ENCODE measurements around the gene HOXA6. TPM values are rescaled to one million over a fixed set of nuclear protein-coding genes. Genes with fewer than 3 reads are reported as not detected.

The HOXA6 gene
- total and polyA plus RNA-seq, 2 of the 4 experiments (the other 2 are of a cell fraction): 1.4 to 1.8 TPM

DNA sequence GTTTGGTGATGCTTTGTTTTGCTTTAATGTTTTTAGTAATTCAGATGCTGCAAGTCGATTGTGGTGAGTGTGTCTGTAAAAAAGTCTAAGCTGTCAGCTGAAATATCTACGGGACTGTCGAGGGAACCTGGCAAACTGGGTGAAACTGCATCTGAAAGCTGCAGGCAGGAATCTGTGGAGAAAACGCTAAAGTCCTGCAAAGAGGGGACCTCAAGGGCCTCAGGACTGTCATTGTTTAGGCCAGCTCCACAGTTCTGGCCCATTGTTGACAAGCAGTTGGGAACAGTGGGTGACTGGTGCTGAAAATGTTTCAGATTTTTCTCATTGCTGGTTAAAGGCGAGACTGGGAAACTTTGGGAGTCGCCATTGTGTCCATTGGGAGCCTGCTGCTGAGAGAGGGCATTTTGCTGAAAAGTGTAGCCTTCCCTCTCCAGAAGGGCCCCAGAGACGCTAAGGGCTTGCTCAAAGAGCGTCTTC lies 46.8 kb downstream of the HOXA6 start:
- H4K5ac ChIP-seq (ENCODE audit: low read depth, low read length): peak overlapping the region; percentile 75
- DNase-seq: peak; percentile 54
- 0% methylated on average over 5 of the region's 8 CpGs; no CpG with 5 or more reads in 1 of the 2 experiments for WGBS, 2 experiments (ENCODE audit: extremely low coverage in 2 of 2, insufficient read length in 1 of 2)
- no peak for TF ChIP-seq MAZ (IDR thresholded peaks at IDR 0.05; ENCODE audit: borderline replicate concordance, low read depth, low read length)
- TF ChIP-seq RCOR1 (IDR thresholded peaks at IDR 0.05; ENCODE audit: insufficient replicate concordance, low read length): no peak
- TF ChIP-seq MAFK (IDR thresholded peaks at IDR 0.05; ENCODE audit: low read depth, low read length): no peak
- TF ChIP-seq CHD1 (IDR thresholded peaks at IDR 0.05; ENCODE audit: low read depth, low read length): no peak
- no peak for TF ChIP-seq SMC3 (IDR thresholded peaks at IDR 0.05; ENCODE audit: low read depth, low read length)
- TF ChIP-seq NFE2L2 (IDR thresholded peaks at IDR 0.05; ENCODE audit: low read depth, low read length): no peak
- no peak for TF ChIP-seq FOS (IDR thresholded peaks at IDR 0.05; ENCODE audit: low read depth, low read length)
- TF ChIP-seq, protein P1, sequence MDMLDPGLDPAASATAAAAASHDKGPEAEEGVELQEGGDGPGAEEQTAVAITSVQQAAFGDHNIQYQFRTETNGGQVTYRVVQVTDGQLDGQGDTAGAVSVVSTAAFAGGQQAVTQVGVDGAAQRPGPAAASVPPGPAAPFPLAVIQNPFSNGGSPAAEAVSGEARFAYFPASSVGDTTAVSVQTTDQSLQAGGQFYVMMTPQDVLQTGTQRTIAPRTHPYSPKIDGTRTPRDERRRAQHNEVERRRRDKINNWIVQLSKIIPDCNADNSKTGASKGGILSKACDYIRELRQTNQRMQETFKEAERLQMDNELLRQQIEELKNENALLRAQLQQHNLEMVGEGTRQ (IDR thresholded peaks at IDR 0.05; ENCODE audit: low read depth, low read length): no peak
- TF ChIP-seq CEBPB (IDR thresholded peaks at IDR 0.05; ENCODE audit: low read depth, low read length): no peak
- TF ChIP-seq, protein P2, sequence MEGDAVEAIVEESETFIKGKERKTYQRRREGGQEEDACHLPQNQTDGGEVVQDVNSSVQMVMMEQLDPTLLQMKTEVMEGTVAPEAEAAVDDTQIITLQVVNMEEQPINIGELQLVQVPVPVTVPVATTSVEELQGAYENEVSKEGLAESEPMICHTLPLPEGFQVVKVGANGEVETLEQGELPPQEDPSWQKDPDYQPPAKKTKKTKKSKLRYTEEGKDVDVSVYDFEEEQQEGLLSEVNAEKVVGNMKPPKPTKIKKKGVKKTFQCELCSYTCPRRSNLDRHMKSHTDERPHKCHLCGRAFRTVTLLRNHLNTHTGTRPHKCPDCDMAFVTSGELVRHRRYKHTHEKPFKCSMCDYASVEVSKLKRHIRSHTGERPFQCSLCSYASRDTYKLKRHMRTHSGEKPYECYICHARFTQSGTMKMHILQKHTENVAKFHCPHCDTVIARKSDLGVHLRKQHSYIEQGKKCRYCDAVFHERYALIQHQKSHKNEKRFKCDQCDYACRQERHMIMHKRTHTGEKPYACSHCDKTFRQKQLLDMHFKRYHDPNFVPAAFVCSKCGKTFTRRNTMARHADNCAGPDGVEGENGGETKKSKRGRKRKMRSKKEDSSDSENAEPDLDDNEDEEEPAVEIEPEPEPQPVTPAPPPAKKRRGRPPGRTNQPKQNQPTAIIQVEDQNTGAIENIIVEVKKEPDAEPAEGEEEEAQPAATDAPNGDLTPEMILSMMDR (conservative IDR thresholded peaks at IDR 0.05; ENCODE audit: low read depth, low read length): no peak
- TF ChIP-seq RAD21 (IDR thresholded peaks at IDR 0.05; ENCODE audit: low read length): no peak
- TF ChIP-seq BHLHE40 (IDR thresholded peaks at IDR 0.05; ENCODE audit: low read depth, low read length): no peak
- TF ChIP-seq MXI1 (IDR thresholded peaks at IDR 0.05; ENCODE audit: borderline replicate concordance, low read depth, low read length): no peak
- no peak for TF ChIP-seq POLR2A (IDR thresholded peaks at IDR 0.05; ENCODE audit: low read depth, low read length)
- TF ChIP-seq, protein P3, sequence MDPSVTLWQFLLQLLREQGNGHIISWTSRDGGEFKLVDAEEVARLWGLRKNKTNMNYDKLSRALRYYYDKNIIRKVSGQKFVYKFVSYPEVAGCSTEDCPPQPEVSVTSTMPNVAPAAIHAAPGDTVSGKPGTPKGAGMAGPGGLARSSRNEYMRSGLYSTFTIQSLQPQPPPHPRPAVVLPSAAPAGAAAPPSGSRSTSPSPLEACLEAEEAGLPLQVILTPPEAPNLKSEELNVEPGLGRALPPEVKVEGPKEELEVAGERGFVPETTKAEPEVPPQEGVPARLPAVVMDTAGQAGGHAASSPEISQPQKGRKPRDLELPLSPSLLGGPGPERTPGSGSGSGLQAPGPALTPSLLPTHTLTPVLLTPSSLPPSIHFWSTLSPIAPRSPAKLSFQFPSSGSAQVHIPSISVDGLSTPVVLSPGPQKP (IDR thresholded peaks at IDR 0.05; ENCODE audit: borderline replicate concordance, low read depth, low read length): no peak

More for the DNA sequence above, 46.8 kb downstream of the HOXA6 start:
- H3K9me3 ChIP-seq (ENCODE audit: control insufficient read depth, insufficient read depth, low read length): no peaks in the 10 kb centered on the region
- peak overlapping the region; percentile 76; the same call in 1 of the 2 replicates for H2AK5ac ChIP-seq (ENCODE audit: low read depth, low read length)
- H3K79me1 ChIP-seq (ENCODE audit: low read depth in 1 of 2, low read length in 2 of 2): peaks cover 0 to 26% of the 10 kb centered on the region in 2 experiments; a peak in 2 of 4 replicates
- H3K27me3 ChIP-seq (ENCODE audit: control insufficient read depth, insufficient read depth, low read length): no peaks in the 10 kb centered on the region
- BruUV-seq (replicated peaks): no TSS peak
- peak overlapping the region; percentile 96 for H3K27ac ChIP-seq (ENCODE audit: insufficient read depth, low read length)
- peak overlapping the region; percentile 81 for H4K91ac ChIP-seq (ENCODE audit: insufficient read depth, low read depth, low read length)
- peak overlapping the region; percentile 86 for H3K56ac ChIP-seq (ENCODE audit: extremely low read depth, insufficient read depth, low read length)
- H3K23ac ChIP-seq (ENCODE audit: low read depth, low read length): peak overlapping the region; percentile 91
- peaks cover 29% of the 10 kb centered on the region for H3K4me1 ChIP-seq (ENCODE audit: control insufficient read depth, insufficient read depth, low read length)
- H2BK5ac ChIP-seq (ENCODE audit: low read depth, low read length, poor library complexity, severe bottlenecking): peak overlapping the region; percentile 95
- H2AK9ac ChIP-seq (replicated peaks; ENCODE audit: low read depth, low read length, poor library complexity): peak overlapping the region; percentile 70
- in situ Hi-C loops (cut with MboI; ENCODE audit: low sequenced_read_pairs) (loop anchor here (5.0 to 10.0 kb wide), 4 partner anchors 42 to 1238 kb away; partner anchors contain the start of gene HOXA5), dilution Hi-C loops (cut with HindIII; ENCODE audit: low sequenced_read_pairs, unreplicated experiment) (no loop called here), intact Hi-C loops (cut with micrococcal nuclease) (loop anchor here (2.0 kb wide), 1 partner anchor 14 kb away; no protein-coding TSS in a partner anchor)
- peak overlapping the region; percentile 97 for H3K4me2 ChIP-seq (ENCODE audit: low read depth, low read length)
- peak overlapping the region; percentile 19 for H2AFZ ChIP-seq (replicated peaks; ENCODE audit: low read length, poor library complexity)
- peaks cover 10% of the 10 kb centered on the region for H3K36me3 ChIP-seq (ENCODE audit: control insufficient read depth, insufficient read depth, low read length)
- peak overlapping the region; percentile 40 for H3K14ac ChIP-seq (replicated peaks; ENCODE audit: low read depth, low read length)
- H3K4me3 ChIP-seq (ENCODE audit: insufficient read depth, low read depth, low read length): peak overlapping the region; percentile 52
- H4K20me1 ChIP-seq (ENCODE audit: insufficient read depth, low read length): peaks cover 13% of the 10 kb centered on the region
- H3K18ac ChIP-seq (ENCODE audit: low read depth, low read length): peak overlapping the region; percentile 93
- peak overlapping the region; percentile 54 to 76; a peak in 3 of 4 replicates for H4K8ac ChIP-seq (ENCODE audit: low read depth in 2 of 2, low read length in 2 of 2)
- ChIA-PET CTCF (interaction anchor here (0.8 to 1.0 kb wide), 2 partner anchors 14 to 26 kb away, joined by 4 read pairs; no protein-coding TSS in a partner anchor), POLR2A (ENCODE audit: unreplicated experiment) (interaction anchor here (1.2 to 1.5 kb wide), 2 partner anchors 15 to 18 kb away, joined by 3 read pairs; no protein-coding TSS in a partner anchor)
- peak overlapping the region; percentile 42 for H2BK120ac ChIP-seq (ENCODE audit: low read depth, low read length)
- H3K9me1 ChIP-seq (ENCODE audit: insufficient read depth, low read length): no peaks in the 10 kb centered on the region
- H2BK20ac ChIP-seq (ENCODE audit: low read depth, low read length): peak overlapping the region; percentile 2; the same call in 1 of the 2 replicates
- ATAC-seq (ENCODE audit: low read depth): no peak
- peak overlapping the region; percentile 93 for H3K9ac ChIP-seq (ENCODE audit: low read depth, low read length)
- peak overlapping the region; percentile 74 for H3K4ac ChIP-seq (ENCODE audit: low read depth, low read length)
- peak overlapping the region; percentile 39; the same call in 1 of the 3 replicates for H2BK15ac ChIP-seq (ENCODE audit: low read depth, low read length)
